Activated T-cell treated with anti-CD3 and anti-CD28 coated beads, Interleukin-2, amount 50 U/mL, for 24 hours (primary cell): ENCODE measurements around the gene CDX1.

Experiments used
- DNase-seq: peaks from one replicate; pipeline ENCODE4 v3.0.0-alpha.2; 2020
- H3K27ac Mint-ChIP-seq: 2 replicates; pipeline ENCODE4 v1.8.0; 2020; ENCODE audit warnings: mild to moderate bottlenecking, mixed read lengths
- H3K27me3 Mint-ChIP-seq: 2 replicates; pipeline ENCODE4 v1.8.0; 2020; ENCODE audit warnings: mixed read lengths
- H3K36me3 Mint-ChIP-seq: 2 replicates; pipeline ENCODE4 v1.8.0; 2020; ENCODE audit warnings: low read depth, mixed read lengths
- H3K4me1 Mint-ChIP-seq: 2 replicates; pipeline ENCODE4 v1.8.0; 2020; ENCODE audit warnings: low read depth, mixed read lengths
- H3K4me3 Mint-ChIP-seq: 2 replicates; pipeline ENCODE4 v1.8.0; 2020; ENCODE audit warnings: mild to moderate bottlenecking, moderate library complexity, mixed read lengths
- H3K9me3 Mint-ChIP-seq: 2 replicates; pipeline ENCODE4 v1.8.0; 2020; ENCODE audit warnings: mixed read lengths

Gene CDX1

GRCh38 chr5:150160448-150161081 is 6.0 kb upstream of the CDX1 start:
- Mint-ChIP-seq H3K9me3 (no peaks in the 10 kb centered on the region), H3K27me3 (peaks cover 31% of the 10 kb centered on the region), H3K4me3 (no peak overlapping the region), H3K27ac (no peak overlapping the region), H3K4me1 (peaks cover 6% of the 10 kb centered on the region), H3K36me3 (no peaks in the 10 kb centered on the region)
- no peak for DNase-seq

- peak; percentile 87 for DNase-seq
- Mint-ChIP-seq H3K27ac (no peak overlapping the region), H3K4me1 (no peaks in the 10 kb centered on the region), H3K4me3 (no peak overlapping the region), H3K27me3 (peaks cover 33% of the 10 kb centered on the region), H3K36me3 (no peaks in the 10 kb centered on the region), H3K9me3 (no peaks in the 10 kb centered on the region)
These were observed 5.1 kb upstream of the CDX1 start for GRCh38 chr5:150161242-150162141.

GRCh38 chr5:150162142-150162513 is 4.5 kb upstream of the CDX1 start:
- no peaks in the 10 kb centered on the region for H3K36me3 Mint-ChIP-seq

GRCh38 chr5:150163035-150163434 is 3.5 kb upstream of the CDX1 start:
- H3K27me3 Mint-ChIP-seq, result peaks cover 28% of the 10 kb centered on the region
- no peaks in the 10 kb centered on the region for H3K36me3 Mint-ChIP-seq
- no peak overlapping the region for H3K27ac Mint-ChIP-seq
- DNase-seq, result no peak
- H3K4me3 Mint-ChIP-seq, result no peak overlapping the region
- no peaks in the 10 kb centered on the region for H3K9me3 Mint-ChIP-seq
- peaks cover 2% of the 10 kb centered on the region for H3K4me1 Mint-ChIP-seq

More at GRCh38 chr5:150162142-150162513, 4.5 kb upstream of the CDX1 start:
- H3K27me3 Mint-ChIP-seq, result peaks cover 29% of the 10 kb centered on the region
- no peaks in the 10 kb centered on the region for H3K9me3 Mint-ChIP-seq
- no peak for DNase-seq
- no peak overlapping the region for H3K27ac Mint-ChIP-seq
- no peaks in the 10 kb centered on the region for H3K4me1 Mint-ChIP-seq
- no peak overlapping the region for H3K4me3 Mint-ChIP-seq

GRCh38 chr5:150163547-150164059 is 3.0 kb upstream of the CDX1 start:
- H3K27me3 Mint-ChIP-seq, result peaks cover 31% of the 10 kb centered on the region
- H3K36me3 Mint-ChIP-seq, result no peaks in the 10 kb centered on the region
- peaks cover 2% of the 10 kb centered on the region for H3K4me1 Mint-ChIP-seq
- H3K4me3 Mint-ChIP-seq, result no peak overlapping the region
- H3K9me3 Mint-ChIP-seq, result no peaks in the 10 kb centered on the region
- no peak for DNase-seq
- H3K27ac Mint-ChIP-seq, result no peak overlapping the region

GRCh38 chr5:150164211-150164980 is 2.2 kb upstream of the CDX1 start:
- Mint-ChIP-seq H3K9me3 (no peaks in the 10 kb centered on the region), H3K27me3 (peaks cover 36% of the 10 kb centered on the region), H3K27ac (no peak overlapping the region), H3K4me3 (no peak overlapping the region), H3K4me1 (peaks cover 2% of the 10 kb centered on the region), H3K36me3 (no peaks in the 10 kb centered on the region)
- DNase-seq, result no peak

- Mint-ChIP-seq H3K27ac (no peak overlapping the region), H3K36me3 (no peaks in the 10 kb centered on the region), H3K9me3 (no peaks in the 10 kb centered on the region), H3K27me3 (peaks cover 51% of the 10 kb centered on the region), H3K4me1 (peaks cover 2% of the 10 kb centered on the region), H3K4me3 (no peak overlapping the region)
- DNase-seq, result no peak
These were observed 435 bp upstream of the CDX1 start for GRCh38 chr5:150166037-150166649.

- Mint-ChIP-seq H3K27ac (no peak overlapping the region), H3K27me3 (peaks cover 55% of the 10 kb centered on the region), H3K4me3 (no peak overlapping the region), H3K36me3 (no peaks in the 10 kb centered on the region), H3K4me1 (peaks cover 2% of the 10 kb centered on the region), H3K9me3 (no peaks in the 10 kb centered on the region)
- no peak for DNase-seq
These were observed 903 bp downstream of the CDX1 start for GRCh38 chr5:150167512-150167850.

GRCh38 chr5:150167908-150168307 is 1.3 kb downstream of the CDX1 start:
- H3K27ac Mint-ChIP-seq, result no peak overlapping the region
- peaks cover 55% of the 10 kb centered on the region for H3K27me3 Mint-ChIP-seq
- no peak overlapping the region for H3K4me3 Mint-ChIP-seq
- DNase-seq, result no peak
- no peaks in the 10 kb centered on the region for H3K36me3 Mint-ChIP-seq
- peaks cover 2% of the 10 kb centered on the region for H3K4me1 Mint-ChIP-seq
- no peaks in the 10 kb centered on the region for H3K9me3 Mint-ChIP-seq

GRCh38 chr5:150168864-150169263 is 2.3 kb downstream of the CDX1 start:
- Mint-ChIP-seq H3K27ac (no peak overlapping the region), H3K27me3 (peaks cover 61% of the 10 kb centered on the region), H3K4me3 (no peak overlapping the region), H3K4me1 (peaks cover 2% of the 10 kb centered on the region), H3K9me3 (no peaks in the 10 kb centered on the region), H3K36me3 (no peaks in the 10 kb centered on the region)
- DNase-seq, result no peak

GRCh38 chr5:150172145-150172544 is 5.6 kb downstream of the CDX1 start:
- peaks cover 47% of the 10 kb centered on the region for H3K27me3 Mint-ChIP-seq
- H3K27ac Mint-ChIP-seq, result no peak overlapping the region
- H3K36me3 Mint-ChIP-seq, result no peaks in the 10 kb centered on the region
- no peak overlapping the region for H3K4me3 Mint-ChIP-seq
- H3K4me1 Mint-ChIP-seq, result peaks cover 2% of the 10 kb centered on the region
- no peaks in the 10 kb centered on the region for H3K9me3 Mint-ChIP-seq
- DNase-seq, result no peak

GRCh38 chr5:150172556-150172955 is 6.0 kb downstream of the CDX1 start:
- H3K27me3 Mint-ChIP-seq, result peaks cover 43% of the 10 kb centered on the region
- no peak overlapping the region for H3K27ac Mint-ChIP-seq
- no peak for DNase-seq
- no peaks in the 10 kb centered on the region for H3K4me1 Mint-ChIP-seq
- no peak overlapping the region for H3K4me3 Mint-ChIP-seq
- H3K9me3 Mint-ChIP-seq, result no peaks in the 10 kb centered on the region
- no peaks in the 10 kb centered on the region for H3K36me3 Mint-ChIP-seq

- Mint-ChIP-seq H3K4me3 (no peak overlapping the region), H3K27ac (no peak overlapping the region), H3K4me1 (no peaks in the 10 kb centered on the region), H3K27me3 (peaks cover 37% of the 10 kb centered on the region), H3K9me3 (no peaks in the 10 kb centered on the region), H3K36me3 (no peaks in the 10 kb centered on the region)
- no peak for DNase-seq
These were observed 6.6 kb downstream of the CDX1 start for GRCh38 chr5:150173161-150173560.

- Mint-ChIP-seq H3K27ac (no peak overlapping the region), H3K27me3 (peaks cover 26% of the 10 kb centered on the region), H3K9me3 (no peaks in the 10 kb centered on the region)
These were observed 7.7 kb downstream of the CDX1 start for GRCh38 chr5:150174285-150174684.

More at GRCh38 chr5:150174285-150174684, 7.7 kb downstream of the CDX1 start:
- DNase-seq, result no peak
- H3K4me3 Mint-ChIP-seq, result no peak overlapping the region
- H3K36me3 Mint-ChIP-seq, result no peaks in the 10 kb centered on the region
- H3K4me1 Mint-ChIP-seq, result no peaks in the 10 kb centered on the region
